IMR-90 (cell line): ENCODE results near the gene FAM151A. TPM values are rescaled to one million over a fixed set of nuclear protein-coding genes. Genes with fewer than 3 reads are reported as not detected.

Experiments used
- ATAC-seq: fragments of 200-7000 bp; cut with Tn5 transposase; 2 replicates; pipeline ENCODE4 v1.9.1; 2020; ENCODE audit warnings: low read depth, mild to moderate bottlenecking, moderate library complexity
- BruUV-seq: library from RNA; stranded (reverse); fragments of 400-500 nt; replicated peaks from 2 replicates; lab custom pipeline; 2021; lab: Mats Ljungman, UMichigan
- CTCF ChIA-PET: fragments of 300-600 bp; formaldehyde crosslinking; extraction: SDS; loops from one replicate; lab custom pipeline; 2021; ENCODE audit warnings: antibody characterized with exemption; lab: Yijun Ruan, JAX
- POLR2A ChIA-PET: fragments of 300-600 bp; sonication (Branson Sonifier 250); formaldehyde crosslinking; loops from one replicate; lab custom pipeline; 2022; ENCODE audit warnings: antibody characterized with exemption; ENCODE audit not compliant: unreplicated experiment; lab: Charles Lee
- DNase-seq: peaks from one replicate; pipeline ENCODE4 v3.0.0; 2013
- H2AFZ ChIP-seq: replicated peaks from 2 replicates; pipeline ENCODE3; 2013; ENCODE audit warnings: low read length, mild to moderate bottlenecking; ENCODE audit not compliant: poor library complexity
- H2AK5ac ChIP-seq: 2 replicates; pipeline ENCODE4 v1.6.1; 2013; ENCODE audit warnings: low read depth, low read length, inconsistent platforms
- H2AK9ac ChIP-seq: replicated peaks from 2 replicates; pipeline ENCODE3; 2013; ENCODE audit warnings: mild to moderate bottlenecking, low read depth, low read length, moderate library complexity; ENCODE audit not compliant: poor library complexity
- H2BK120ac ChIP-seq: 2 replicates; pipeline ENCODE4 v1.6.1; 2013; ENCODE audit warnings: low read depth, low read length, inconsistent platforms
- H2BK15ac ChIP-seq: 3 replicates; pipeline ENCODE4 v1.6.1; 2013; ENCODE audit warnings: low read depth, low read length, inconsistent platforms
- H2BK20ac ChIP-seq: 2 replicates; pipeline ENCODE4 v1.6.1; 2013; ENCODE audit warnings: low read depth, mild to moderate bottlenecking, inconsistent platforms, low read length, moderate library complexity
- H2BK5ac ChIP-seq: 2 replicates; pipeline ENCODE4 v1.6.1; 2013; ENCODE audit warnings: mild to moderate bottlenecking, low read depth, low read length, inconsistent platforms; ENCODE audit not compliant: poor library complexity, severe bottlenecking
- H3K14ac ChIP-seq: replicated peaks from 2 replicates; pipeline ENCODE4 v1.6.1; 2013; ENCODE audit warnings: low read depth, low read length, inconsistent platforms
- H3K18ac ChIP-seq: 2 replicates; pipeline ENCODE4 v1.6.1; 2013; ENCODE audit warnings: low read depth, low read length, control low read depth
- H3K23ac ChIP-seq: 2 replicates; pipeline ENCODE4 v1.6.1; 2013; ENCODE audit warnings: low read depth, low read length, inconsistent platforms
- H3K27ac ChIP-seq: 2 replicates; pipeline ENCODE4 v1.5.1; 2013; ENCODE audit warnings: mild to moderate bottlenecking, control low read depth, low read length; ENCODE audit not compliant: insufficient read depth
- H3K27me3 ChIP-seq: 2 replicates; pipeline ENCODE4 v1.6.1; 2013; ENCODE audit warnings: low read length; ENCODE audit not compliant: control insufficient read depth, insufficient read depth
- H3K36me3 ChIP-seq: 2 replicates; pipeline ENCODE4 v1.6.1; 2013; ENCODE audit warnings: low read length, mixed read lengths; ENCODE audit not compliant: control insufficient read depth, insufficient read depth
- H3K4ac ChIP-seq: 2 replicates; pipeline ENCODE4 v1.6.1; 2013; ENCODE audit warnings: low read depth, low read length, inconsistent platforms
- H3K4me1 ChIP-seq: 2 replicates; pipeline ENCODE4 v1.6.1; 2013; ENCODE audit warnings: low read length, mixed read lengths; ENCODE audit not compliant: control insufficient read depth, insufficient read depth
- H3K4me2 ChIP-seq: 2 replicates; pipeline ENCODE4 v1.6.1; 2013; ENCODE audit warnings: low read depth, mild to moderate bottlenecking, control low read depth, low read length, moderate library complexity
- H3K4me3 ChIP-seq: 2 replicates; pipeline ENCODE4 v1.5.1; 2013; ENCODE audit warnings: low read depth, mild to moderate bottlenecking, control low read depth, low read length, moderate library complexity; ENCODE audit not compliant: insufficient read depth
- H3K56ac ChIP-seq: 2 replicates; pipeline ENCODE4 v1.6.1; 2013; ENCODE audit warnings: low read length, inconsistent platforms; ENCODE audit not compliant: insufficient read depth; ENCODE audit errors: extremely low read depth
- H3K79me1 ChIP-seq, 2 experiments: 2 replicates each; pipeline ENCODE4 v1.6.1; 2013; ENCODE audit warnings: low read length in 2 of 2, inconsistent platforms in 1 of 2, low read depth in 1 of 2
- H3K9ac ChIP-seq: 2 replicates; pipeline ENCODE4 v1.6.1; 2013; ENCODE audit warnings: low read depth, low read length, control low read depth
- H3K9me1 ChIP-seq: 2 replicates; pipeline ENCODE4 v1.6.1; 2013; ENCODE audit warnings: low read length, inconsistent platforms; ENCODE audit not compliant: insufficient read depth
- H3K9me3 ChIP-seq: 2 replicates; pipeline ENCODE4 v1.6.1; 2013; ENCODE audit warnings: low read length; ENCODE audit not compliant: control insufficient read depth, insufficient read depth
- H4K20me1 ChIP-seq: 2 replicates; pipeline ENCODE4 v1.6.1; 2013; ENCODE audit warnings: low read length, inconsistent platforms; ENCODE audit not compliant: insufficient read depth
- H4K5ac ChIP-seq: 2 replicates; pipeline ENCODE4 v1.6.1; 2013; ENCODE audit warnings: mild to moderate bottlenecking, low read depth, low read length, control low read depth
- H4K8ac ChIP-seq, 2 experiments: 2 replicates each; pipeline ENCODE4 v1.6.1; 2013; ENCODE audit warnings: low read depth in 2 of 2, low read length in 2 of 2, control low read depth in 1 of 2, inconsistent platforms in 1 of 2
- H4K91ac ChIP-seq: 2 replicates; pipeline ENCODE4 v1.6.1; 2013; ENCODE audit warnings: low read depth, low read length, inconsistent platforms; ENCODE audit not compliant: insufficient read depth
- CEBPB ChIP-seq: IDR thresholded peaks from 2 replicates; pipeline ENCODE4 v1.6.1; 2012; ENCODE audit warnings: low read depth, low read length, improper control_type of control experiment
- CHD1 ChIP-seq: IDR thresholded peaks from 2 replicates; pipeline ENCODE4 v1.6.1; 2012; ENCODE audit warnings: low read depth, low read length, improper control_type of control experiment
- RAD21 ChIP-seq: IDR thresholded peaks from 2 replicates; pipeline ENCODE4 v1.6.1; 2012; ENCODE audit warnings: low read length, improper control_type of control experiment
- WGBS, 2 experiments: methylation state at CpG; one replicate each; pipeline versions ENCODE4 v1.1.5 to v1.1.7; 2013; ENCODE audit warnings: missing lambda C conversion rate in 2 of 2; ENCODE audit not compliant: insufficient read length in 1 of 2; ENCODE audit errors: extremely low coverage in 2 of 2; 5-methylcytosine and 5-hydroxymethylcytosine counted together
- dilution Hi-C: fragments of 300-500 bp; cut with HindIII; formaldehyde crosslinking; loops from one replicate; pipeline ENCODE4 v1.14.3; 2018; ENCODE audit warnings: low sequenced_read_pairs; ENCODE audit not compliant: unreplicated experiment
- in situ Hi-C: fragments of 300-500 bp; cut with MboI; formaldehyde crosslinking; loops from 3 replicates; pipeline ENCODE4 v1.14.3; 2019; ENCODE audit warnings: low sequenced_read_pairs, inconsistent platforms, mixed read lengths
- intact Hi-C: fragments of 100-400 bp; cut with micrococcal nuclease; formaldehyde crosslinking; loops from 2 replicates; pipeline ENCODE4 v1.10.0; 2022
- polyA plus RNA-seq, 3 experiments: library from polyadenylated mRNA; depleted of rRNA; stranded (reverse); fragments of >200 nt; gene quantifications; 2 replicates each; pipeline ENCODE4 v1.2.3, GENCODE V29; 2012; ENCODE audit warnings: low replicate concordance in 1 of 3
- total RNA-seq: library from RNA; depleted of rRNA; stranded (reverse); fragments of >200 nt; gene quantifications from 2 replicates; pipeline ENCODE4 v1.2.3, GENCODE V29; 2012
- TF ChIP-seq, protein P1 (sequence below): conservative IDR thresholded peaks from 2 replicates; pipeline ENCODE4 v1.5.1; 2012; ENCODE audit warnings: mild to moderate bottlenecking, low read depth, low read length, improper control_type of control experiment

FAM151A gene
- total and polyA plus RNA-seq, 2 of the 4 experiments (the other 2 are of a cell fraction), result not detected

DNA sequence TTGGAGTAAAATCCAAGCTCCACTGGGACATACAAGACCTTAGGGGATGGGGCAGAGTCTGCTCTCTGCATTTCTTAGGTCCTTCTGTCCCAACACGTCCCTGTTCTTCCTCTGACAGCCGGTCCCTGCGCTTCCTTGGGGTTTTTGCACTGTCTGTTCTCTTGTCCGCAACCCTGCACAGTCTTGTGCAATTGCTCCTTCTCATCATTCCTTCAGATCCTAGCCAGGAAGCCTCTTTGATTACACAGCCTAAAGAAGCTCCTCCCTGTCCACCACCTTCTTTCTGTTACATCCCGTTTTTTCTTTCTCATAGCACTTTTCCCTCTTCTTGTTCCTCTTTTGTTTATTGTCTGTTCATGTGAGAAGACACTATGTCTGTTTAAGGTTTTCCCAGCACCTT lies 55.4 kb downstream of the FAM151A start:
- CTCF ChIA-PET, result no interaction called here
- no TSS peak for BruUV-seq
- no peak overlapping the region for H3K27ac ChIP-seq

More for the DNA sequence above, 55.4 kb downstream of the FAM151A start:
- H3K27me3 ChIP-seq, result no peaks in the 10 kb centered on the region
- no peak overlapping the region for H3K9ac ChIP-seq
- no peak overlapping the region for H3K56ac ChIP-seq
- no peak overlapping the region for H2BK120ac ChIP-seq
- H3K4ac ChIP-seq, result no peak overlapping the region
- H2AK5ac ChIP-seq, result no peak overlapping the region
- dilution Hi-C loops (no loop called here), in situ Hi-C loops (no loop called here), intact Hi-C loops (no loop called here)
- H2BK20ac ChIP-seq, result no peak overlapping the region
- no peak overlapping the region for H4K91ac ChIP-seq
- ATAC-seq, result peak; percentile 53; the same call in 1 of the 2 replicates
- POLR2A ChIA-PET, result no interaction called here
- H2AK9ac ChIP-seq, result no peak overlapping the region
- H2BK5ac ChIP-seq, result no peak overlapping the region
- H4K8ac ChIP-seq, result no peak overlapping the region
- WGBS, 2 experiments, result 90% methylated on average over 3 of the region's 5 CpGs; no CpG with 5 or more reads in 1 of the 2 experiments
- H2AFZ ChIP-seq, result no peak overlapping the region
- no peaks in the 10 kb centered on the region for H3K36me3 ChIP-seq
- H3K23ac ChIP-seq, result no peak overlapping the region
- TF ChIP-seq RAD21 (no peak), CEBPB (peak; percentile 77), CHD1 (no peak)
- TF ChIP-seq, protein P1, sequence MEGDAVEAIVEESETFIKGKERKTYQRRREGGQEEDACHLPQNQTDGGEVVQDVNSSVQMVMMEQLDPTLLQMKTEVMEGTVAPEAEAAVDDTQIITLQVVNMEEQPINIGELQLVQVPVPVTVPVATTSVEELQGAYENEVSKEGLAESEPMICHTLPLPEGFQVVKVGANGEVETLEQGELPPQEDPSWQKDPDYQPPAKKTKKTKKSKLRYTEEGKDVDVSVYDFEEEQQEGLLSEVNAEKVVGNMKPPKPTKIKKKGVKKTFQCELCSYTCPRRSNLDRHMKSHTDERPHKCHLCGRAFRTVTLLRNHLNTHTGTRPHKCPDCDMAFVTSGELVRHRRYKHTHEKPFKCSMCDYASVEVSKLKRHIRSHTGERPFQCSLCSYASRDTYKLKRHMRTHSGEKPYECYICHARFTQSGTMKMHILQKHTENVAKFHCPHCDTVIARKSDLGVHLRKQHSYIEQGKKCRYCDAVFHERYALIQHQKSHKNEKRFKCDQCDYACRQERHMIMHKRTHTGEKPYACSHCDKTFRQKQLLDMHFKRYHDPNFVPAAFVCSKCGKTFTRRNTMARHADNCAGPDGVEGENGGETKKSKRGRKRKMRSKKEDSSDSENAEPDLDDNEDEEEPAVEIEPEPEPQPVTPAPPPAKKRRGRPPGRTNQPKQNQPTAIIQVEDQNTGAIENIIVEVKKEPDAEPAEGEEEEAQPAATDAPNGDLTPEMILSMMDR, result no peak
- H3K9me1 ChIP-seq, result no peaks in the 10 kb centered on the region; the same call in 1 of the 2 replicates
- no peak overlapping the region for H2BK15ac ChIP-seq
- DNase-seq, result peak; percentile 20
- no peak overlapping the region for H3K4me2 ChIP-seq
- H3K4me1 ChIP-seq, result peaks cover 3% of the 10 kb centered on the region; the same call in 1 of the 2 replicates
- H3K18ac ChIP-seq, result no peak overlapping the region
- no peaks in the 10 kb centered on the region for H3K79me1 ChIP-seq
- no peak overlapping the region for H3K14ac ChIP-seq
- H3K4me3 ChIP-seq, result no peak overlapping the region
- no peak overlapping the region for H4K5ac ChIP-seq
- no peaks in the 10 kb centered on the region for H3K9me3 ChIP-seq
- no peaks in the 10 kb centered on the region for H4K20me1 ChIP-seq
